HG03066 (cell line): ENCODE measurements around the gene TPSG1.
"Not testable (repeated sequence)": the region's sequence is repeated elsewhere in the genome, so short reads cannot be mapped to it uniquely, and the experiment has no call there.

ENCODE experiments used
- ATAC-seq: cut with Tn5 transposase; IDR thresholded peaks from one replicate; pipeline ENCODE4 v1.9.1; 2021; ENCODE audit warnings: low read depth; ENCODE audit not compliant: unreplicated experiment

TPSG1 gene

GRCh38 chr16:1198671-1199346 is 26.3 kb downstream of the TPSG1 start:
- ATAC-seq, result not testable (repeated sequence)

DNA sequence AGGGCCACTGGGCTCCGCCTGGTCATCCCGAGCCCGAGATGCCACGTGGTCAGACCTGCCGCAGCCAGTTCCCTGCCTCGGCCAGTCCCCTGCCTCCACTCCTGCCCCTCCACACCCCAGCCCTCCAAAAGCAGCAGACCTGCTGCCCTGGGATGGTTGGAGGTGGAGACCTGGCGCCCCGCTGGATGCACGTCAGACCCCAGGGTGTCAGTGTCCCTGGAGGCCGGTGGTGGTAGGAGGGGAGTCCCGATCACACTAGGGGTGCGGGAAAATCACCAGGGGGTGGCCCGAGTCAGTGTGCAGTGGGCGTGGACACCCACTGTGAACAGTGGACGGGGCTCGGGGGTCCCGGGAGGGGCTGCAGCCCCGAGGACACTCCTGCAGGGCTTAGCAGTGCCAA is 26.9 kb downstream of the TPSG1 start:
- ATAC-seq, result no peak

DNA sequence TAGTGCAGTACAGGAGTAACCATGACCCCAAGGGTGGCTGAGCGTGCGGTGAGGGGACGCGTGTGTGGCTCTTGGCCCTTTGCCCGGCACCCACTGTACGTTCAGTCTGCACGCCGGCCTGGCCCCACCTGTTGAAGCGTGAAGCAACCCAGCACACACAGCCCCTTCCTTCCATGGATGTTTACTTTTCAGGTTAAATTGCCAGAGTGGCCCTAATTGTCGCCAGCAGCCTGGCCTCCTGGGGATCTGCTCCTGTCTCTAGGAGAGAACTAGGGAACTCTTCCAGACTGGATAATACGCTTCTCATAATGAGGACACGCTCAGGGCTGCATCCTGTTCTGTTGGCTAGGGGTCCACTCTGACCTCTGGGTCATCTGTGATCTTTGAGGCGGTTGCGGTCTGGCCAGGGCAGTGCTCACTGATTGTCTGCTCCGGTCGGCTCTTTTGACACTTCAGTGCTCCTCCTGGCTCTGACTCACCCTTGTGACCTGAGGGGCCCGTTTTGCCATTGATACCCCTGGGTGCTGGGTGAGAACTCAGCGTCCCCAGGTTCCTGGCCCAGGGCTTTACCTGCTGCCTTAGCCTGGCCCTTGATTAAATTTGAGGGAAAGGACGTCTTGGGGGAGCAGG is 27.7 kb downstream of the TPSG1 start:
- ATAC-seq, result no peak

DNA sequence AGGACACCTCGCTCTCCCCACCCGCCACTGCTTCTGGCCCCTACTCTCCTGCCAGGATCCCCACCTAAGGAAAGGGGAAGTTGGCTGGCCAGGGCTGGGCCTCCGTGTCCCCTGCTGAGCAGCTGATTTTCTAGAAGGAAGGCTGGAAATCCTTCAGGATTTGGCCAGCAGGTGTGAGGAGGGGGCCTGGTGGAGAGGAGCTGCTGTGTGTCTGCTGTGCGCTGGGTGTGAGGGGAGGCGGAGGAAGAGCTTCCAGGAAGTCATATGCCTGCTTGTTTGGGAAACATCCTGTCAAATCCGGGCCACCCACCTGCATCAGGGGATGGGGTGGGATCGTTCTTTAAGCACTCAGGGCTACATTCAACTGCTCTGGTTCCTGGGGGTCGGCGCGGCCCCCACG is 28.6 kb downstream of the TPSG1 start:
- ATAC-seq, result no peak

- no peak for ATAC-seq
Measured at GRCh38 chr16:1195393-1195666, 29.7 kb downstream of the TPSG1 start.

GRCh38 chr16:1194665-1195392 is 30.2 kb downstream of the TPSG1 start:
- no peak for ATAC-seq

DNA sequence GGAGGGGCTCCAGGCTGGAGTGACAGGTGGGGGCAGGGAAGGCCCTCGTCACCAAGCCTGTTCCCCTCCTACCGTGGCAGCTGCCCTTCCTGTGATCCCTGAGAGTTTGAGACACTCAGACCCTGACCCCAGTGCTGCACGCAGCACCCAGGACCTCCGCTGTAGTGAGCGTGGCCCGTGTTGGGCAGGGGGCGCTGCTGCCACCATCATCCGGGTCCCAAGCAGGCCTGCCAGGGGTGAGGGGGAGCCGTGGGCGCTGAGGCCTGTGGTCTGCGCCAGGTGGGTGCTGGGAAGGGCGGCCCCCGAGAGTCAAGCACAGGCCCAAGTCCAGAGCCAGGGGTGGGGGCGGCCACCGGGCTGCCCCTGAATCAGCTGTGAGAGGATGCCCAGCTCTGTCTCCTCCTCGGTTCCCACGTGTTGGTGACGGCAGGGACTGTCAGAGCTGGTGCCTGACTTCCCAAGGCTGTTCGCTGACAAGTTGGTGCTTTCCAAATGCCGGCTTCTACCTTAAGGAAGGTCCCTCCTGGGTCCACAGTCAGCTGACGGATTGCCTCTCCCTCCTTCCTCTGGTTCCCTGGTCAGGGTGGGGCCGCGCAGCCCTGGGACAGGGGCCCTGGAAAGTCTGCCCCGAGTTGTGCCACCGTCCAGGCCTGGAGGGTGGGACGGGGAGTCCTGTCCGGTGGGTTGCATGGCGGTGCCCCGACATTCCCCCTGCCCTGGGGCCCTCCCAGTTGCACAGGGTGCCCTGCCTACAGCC is 31.1 kb downstream of the TPSG1 start:
- no peak for ATAC-seq

GRCh38 chr16:1193143-1193824 is 31.8 kb downstream of the TPSG1 start:
- no peak for ATAC-seq

DNA sequence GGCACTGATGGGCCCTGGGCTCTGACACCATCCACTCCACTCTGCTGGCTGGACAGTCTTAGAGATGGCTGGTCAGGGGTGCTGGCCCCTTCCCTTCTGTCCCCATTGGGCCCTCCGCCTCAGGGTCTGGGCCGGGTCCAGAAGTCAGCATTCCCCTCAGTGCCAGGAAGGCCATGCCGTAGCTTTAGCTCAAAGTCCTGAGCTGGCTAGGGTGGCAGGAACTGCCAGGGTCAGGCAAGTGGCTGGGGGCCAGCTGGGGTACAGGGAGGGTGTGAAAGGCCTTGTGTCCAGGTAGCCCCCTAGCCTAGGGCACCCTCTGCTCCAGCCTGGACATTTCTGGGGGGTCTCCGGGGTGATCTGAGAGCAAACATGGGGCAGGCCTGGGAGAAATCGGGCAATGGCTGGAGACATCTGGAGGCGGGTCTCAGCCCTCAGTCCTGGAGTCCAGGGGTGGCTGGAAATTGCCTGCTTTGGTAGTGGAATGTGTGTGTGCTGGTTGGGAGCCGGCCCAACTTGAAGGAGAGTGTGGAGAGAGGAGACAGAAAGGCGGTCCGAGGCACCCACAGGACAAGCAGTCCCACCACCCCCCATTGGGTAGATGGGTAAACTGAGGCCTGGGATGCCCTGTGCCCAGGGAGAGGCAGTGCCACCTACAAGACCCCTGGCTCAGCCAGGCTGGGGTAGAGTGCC is 32.5 kb downstream of the TPSG1 start:
- ATAC-seq, result no peak

- not testable (repeated sequence) for ATAC-seq
Measured at GRCh38 chr16:1190789-1191188, 34.3 kb downstream of the TPSG1 start.

GRCh38 chr16:1189455-1189854 is 35.6 kb downstream of the TPSG1 start:
- ATAC-seq, result no peak

DNA sequence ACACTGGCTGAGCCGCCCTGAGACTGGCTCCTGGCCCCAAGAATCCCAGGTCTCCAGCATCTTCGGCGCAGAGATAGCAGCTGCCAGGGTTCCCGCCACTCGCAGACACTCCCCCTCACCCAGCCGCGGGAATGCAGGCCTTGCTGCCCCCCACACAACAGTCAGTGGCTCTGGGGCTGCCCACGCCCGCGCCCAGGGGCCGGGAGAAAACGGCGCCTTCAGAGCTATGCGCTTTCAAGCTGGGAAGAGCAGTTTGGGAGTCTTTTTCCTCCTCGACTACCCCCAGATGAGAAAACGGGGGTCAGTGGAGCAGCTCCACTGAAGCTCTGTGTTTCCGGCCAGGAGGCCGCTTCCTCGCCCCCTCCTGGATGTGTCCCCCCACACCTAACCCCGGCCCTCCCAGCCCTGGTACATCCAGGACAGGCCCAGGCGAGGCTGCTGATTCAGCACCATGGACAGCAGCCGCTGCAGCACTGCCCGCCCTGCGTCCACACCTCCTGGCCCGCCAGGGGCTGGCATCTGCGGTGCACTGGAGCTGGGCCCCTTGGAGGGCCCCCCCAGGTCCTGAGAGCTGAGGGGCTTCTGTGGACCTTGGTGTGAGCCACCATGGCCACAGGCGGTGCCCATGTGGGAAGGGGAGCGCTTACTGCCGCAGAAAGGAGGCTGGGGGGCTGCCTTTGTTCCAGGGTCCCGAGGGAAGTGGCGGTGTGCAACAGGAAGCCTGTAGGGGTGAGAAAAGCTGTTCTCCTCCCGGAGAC is 36.5 kb downstream of the TPSG1 start:
- no peak for ATAC-seq

GRCh38 chr16:1185460-1186207 is 39.4 kb downstream of the TPSG1 start:
- not testable (repeated sequence) for ATAC-seq

- ATAC-seq, result no peak
Measured at GRCh38 chr16:1184980-1185379, 40.1 kb downstream of the TPSG1 start.

- no peak for ATAC-seq
Measured at GRCh38 chr16:1184156-1184868, 40.8 kb downstream of the TPSG1 start.

- ATAC-seq, result no peak
Measured at GRCh38 chr16:1182950-1183907, 41.8 kb downstream of the TPSG1 start.

DNA sequence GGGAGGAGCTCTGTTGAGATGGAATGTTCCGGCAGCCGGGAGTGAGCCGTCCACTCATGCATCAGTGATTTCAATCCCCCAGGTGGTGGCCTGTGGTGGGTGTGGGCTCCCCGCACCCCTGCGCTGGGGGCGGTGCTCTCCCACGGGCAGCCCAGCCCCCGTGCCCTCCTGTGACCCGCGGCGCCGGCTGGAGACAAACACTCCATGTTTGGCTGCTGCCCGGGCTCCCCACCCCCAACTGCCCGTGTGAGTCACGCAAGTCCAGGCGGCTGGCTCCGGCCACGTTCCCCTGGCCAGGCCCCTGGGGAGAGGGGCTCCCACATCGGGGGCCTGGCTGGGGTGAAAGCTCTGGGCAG is 42.8 kb downstream of the TPSG1 start:
- no peak for ATAC-seq
